MV-4-11 (cell line): ENCODE results near the gene PKDREJ.

Experiments
- DNase-seq: peaks from one replicate; lab custom pipeline; 2025; lab: John Stamatoyannopoulos, UW

The PKDREJ gene

DNA sequence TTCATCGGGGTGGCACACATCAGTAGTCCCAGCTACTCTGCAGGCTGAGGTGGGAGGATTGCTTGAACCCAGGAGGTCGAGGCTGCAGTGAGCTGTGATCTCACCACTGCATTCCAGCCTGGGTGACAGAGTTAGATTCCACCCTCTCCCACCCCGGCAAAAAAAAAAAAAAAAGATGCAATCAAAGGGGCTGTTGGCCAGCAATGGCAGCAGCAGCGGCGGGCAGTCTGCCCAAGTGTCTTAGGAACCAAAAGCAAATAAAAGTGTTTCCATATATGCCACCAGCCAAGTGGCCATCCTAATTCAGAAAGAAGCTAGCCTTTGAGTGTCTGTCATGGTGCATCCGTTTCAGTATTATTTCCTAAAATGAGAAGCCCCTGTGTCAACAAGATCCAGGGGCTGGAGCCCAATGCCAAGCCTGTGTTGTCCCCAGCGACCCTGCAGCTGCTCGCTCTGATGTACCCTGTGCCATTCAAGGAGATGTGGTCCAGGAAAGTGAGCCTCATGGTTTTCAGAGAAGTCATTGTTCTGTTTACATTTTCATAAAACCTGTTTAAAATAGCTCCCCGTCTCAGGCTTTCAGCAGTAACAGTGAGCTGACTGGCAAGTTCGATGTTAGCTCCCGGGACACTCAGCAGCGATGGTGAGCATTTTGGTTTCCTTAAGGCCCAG, 25.6 kb downstream of the PKDREJ start:
- no peak for DNase-seq

DNA sequence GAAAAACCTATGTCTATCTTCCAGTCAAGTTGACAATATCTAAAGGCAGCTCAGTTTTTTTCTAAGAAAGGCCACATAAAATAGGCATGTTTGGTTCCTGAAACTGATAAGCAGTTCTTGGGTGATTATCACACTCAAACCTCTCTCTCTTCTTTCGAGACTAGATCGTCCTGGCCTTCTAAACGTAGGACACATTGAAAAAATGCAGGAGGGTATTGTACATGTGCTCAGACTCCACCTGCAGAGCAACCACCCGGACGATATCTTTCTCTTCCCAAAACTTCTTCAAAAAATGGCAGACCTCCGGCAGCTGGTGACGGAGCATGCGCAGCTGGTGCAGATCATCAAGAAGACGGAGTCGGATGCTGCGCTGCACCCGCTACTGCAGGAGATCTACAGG, 28.2 kb downstream of the PKDREJ start:
- no peak for DNase-seq

DNA sequence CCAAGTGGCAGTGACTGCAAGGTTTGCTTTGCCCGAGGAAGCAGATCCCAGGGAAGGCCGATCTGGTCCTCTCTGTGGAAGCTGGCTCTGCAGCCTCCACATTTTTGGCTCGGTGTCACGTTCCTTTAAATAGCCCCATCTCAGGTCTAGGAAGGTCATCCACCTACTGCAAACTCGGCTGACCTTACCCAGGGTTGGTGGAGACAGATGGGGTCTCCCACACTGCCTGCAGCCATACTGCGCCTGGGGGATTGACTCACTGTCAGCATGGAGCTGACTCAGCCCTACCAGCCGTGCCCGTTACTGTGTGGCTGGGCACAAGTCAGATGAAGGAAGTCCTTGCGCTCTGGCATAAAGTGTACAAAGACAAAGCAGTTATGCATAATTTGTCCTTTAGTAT, 29.9 kb downstream of the PKDREJ start:
- peak; percentile 69 for DNase-seq

DNA sequence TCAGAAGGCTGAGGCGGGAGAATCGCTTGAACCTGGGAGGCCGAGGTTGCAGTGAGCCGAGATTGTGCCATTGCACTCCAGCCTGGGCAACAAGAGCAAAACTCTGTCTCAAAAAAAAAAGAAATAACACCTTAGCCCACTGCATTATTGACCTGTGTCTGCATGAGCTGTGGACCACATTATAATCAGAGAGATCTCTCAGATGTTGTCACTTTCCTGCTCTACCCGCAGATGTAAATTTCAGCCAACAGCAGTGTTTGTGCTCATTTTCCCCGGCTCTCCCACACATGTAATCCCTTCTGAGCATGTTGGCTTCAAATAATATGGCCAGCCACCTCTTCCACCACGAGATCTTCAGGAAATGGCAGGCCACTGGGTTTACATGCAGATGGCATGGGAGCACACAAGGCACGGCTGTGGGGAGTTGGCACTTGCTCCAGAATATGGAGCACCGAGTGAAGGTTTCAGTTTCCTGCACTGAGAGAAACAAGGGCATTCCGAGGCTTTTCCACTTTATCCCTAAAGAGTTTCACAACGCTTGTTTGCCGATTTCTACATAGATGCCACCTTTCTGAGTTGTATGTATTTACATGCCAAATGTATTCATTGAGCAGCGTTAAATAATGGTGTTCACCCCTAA, 32.8 kb downstream of the PKDREJ start:
- no peak for DNase-seq

DNA sequence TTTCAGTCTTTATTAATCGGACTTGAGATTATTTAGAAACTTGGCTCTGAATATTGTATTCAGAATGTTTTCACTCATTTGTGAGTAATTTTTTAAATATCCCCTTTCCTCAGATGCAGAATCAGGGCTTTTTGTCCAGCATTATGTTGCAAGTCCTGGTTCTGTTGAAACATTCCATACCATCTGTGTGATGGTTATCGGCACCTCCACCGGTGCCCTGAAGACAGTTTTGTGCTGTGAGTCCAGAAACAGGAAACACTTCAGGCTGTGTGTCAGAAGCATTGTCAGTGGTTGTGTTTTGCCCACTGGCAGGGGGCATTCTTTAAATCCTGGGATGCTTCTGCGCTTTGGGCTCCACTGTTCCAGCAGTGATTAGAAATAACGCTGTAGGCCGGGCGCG, 33.4 kb downstream of the PKDREJ start:
- no peak for DNase-seq

DNA sequence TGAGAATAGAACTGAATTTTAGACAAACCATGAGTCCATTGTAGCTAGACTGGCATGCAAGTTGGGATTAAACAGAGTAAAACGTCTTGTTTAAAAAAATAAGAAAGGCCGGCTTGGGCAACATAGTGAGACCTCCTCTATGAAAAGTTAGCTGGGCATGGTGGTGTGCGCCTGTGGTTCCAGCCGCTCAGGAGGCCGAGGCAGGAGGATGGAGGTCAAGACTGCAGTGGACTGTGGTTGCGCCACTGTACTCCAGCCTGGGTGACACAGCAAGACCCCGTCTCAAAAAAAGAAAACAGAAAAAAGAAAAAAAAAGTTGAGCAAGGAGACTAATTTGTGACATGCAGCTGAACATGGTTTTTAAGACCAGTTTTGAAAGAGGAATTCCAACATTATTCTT, 36.6 kb downstream of the PKDREJ start:
- DNase-seq, result no peak

DNA sequence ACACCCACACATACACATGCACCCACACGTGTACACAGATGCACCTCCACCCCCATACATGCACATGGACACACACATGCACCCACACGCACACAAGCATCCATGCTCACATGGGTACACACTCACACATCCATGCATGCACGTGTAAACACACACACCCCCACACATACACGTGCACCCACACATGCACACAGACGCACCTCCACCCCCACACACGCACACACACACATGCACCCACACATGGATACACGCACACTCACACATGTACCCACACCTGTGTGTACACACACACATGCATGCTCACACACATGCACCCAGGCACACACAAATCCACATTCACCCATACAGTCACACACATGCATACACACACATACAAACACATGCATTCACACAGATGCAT, 37.5 kb downstream of the PKDREJ start:
- DNase-seq, result no peak

DNA sequence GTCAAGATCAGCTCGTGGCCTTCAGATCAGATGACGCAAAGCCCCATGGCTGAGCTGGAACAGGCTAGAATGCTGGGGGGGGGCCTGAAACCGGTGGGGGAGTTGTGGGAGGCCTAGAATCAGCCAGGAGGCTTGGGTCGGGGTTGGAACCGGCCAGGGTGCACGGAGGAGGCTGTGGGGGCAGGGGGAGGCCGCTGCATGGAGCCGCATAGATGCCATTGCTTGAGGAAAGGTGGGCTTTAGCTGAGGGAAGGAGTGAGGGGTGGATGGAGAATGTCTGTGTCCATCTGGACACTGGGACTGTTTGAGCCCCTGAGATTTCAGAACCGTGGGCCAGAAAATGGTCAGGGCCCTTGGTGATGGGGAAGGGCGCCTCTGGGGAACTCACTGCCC, 38.2 kb downstream of the PKDREJ start:
- no peak for DNase-seq

DNA sequence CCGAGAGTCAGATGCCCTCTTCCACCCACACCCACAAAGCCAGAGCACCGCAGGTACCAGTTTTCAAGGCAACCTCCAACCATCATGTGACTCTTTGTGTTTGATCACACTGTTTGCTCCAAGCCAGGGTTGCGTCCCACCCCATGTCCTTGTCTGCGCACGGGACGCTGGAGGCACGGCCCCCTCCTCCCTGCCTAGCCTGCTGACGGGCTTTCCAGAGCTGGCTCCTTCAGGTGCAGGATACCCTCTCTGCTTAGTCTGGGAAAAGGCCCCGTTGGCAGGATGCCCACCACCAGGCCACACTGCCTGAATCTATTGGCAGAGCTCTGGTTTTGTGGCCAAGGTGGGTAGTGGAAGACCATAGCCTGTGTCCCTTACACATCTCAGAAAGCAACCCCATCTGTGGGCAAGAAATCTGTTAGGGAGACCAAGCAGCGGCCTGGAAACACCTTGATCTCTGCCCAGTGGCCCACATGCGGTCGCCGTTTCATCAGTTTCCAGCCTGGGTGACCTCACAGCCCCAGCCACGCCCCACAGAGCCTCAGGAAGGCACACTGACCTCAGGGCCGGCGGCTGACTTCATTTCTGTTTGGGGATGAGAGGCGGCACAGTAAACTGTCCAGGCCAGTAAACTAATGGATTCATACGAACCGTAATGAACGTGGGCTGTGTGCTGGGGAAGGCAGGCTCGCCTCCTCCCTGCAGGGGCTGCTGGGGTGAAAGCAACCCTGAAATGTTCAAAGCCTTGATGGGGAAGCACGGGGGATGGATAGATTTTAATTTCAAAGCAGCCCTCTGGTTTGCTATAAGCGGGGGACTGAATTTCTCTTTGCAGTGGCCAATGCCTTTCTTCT, 38.9 kb downstream of the PKDREJ start:
- no peak for DNase-seq

DNA sequence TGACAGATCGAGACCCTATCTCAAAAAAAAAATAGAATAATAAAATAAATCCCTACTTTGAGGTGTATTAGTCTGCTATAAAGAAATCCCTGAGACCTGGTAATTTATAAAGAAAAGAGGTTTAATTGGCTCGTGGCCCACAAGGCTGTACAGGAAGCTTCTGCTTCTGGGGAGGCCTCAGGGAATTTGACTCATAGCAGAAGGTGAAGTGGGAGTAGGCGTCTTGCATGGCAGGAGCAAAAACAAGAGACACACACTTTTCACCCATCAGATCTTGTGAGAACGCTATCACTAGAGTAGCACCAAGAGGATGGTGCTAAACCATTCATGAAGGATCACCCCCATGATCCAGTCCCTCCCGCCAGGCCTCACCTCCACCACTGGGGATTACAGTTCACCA, 42.2 kb downstream of the PKDREJ start:
- DNase-seq, result no peak

DNA sequence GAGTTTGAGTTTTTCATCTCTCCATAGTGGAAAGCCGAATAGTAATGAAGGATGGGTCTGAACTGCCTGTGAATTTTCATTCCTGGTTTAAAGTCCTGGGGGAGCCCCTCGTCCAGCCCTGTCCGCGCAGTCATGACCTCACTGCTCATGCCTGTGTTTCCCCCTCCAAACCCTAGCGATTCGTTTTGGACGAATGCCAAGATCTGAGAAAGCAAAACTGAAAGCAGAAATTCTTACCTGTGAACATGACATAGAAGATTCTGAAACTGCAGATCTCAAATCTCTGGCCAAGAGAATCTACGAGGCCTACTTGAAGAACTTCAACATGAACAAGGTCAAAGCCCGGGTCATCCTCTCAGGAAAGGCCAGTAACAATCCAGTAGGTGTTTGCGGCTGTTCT, 43.5 kb downstream of the PKDREJ start:
- no peak for DNase-seq

DNA sequence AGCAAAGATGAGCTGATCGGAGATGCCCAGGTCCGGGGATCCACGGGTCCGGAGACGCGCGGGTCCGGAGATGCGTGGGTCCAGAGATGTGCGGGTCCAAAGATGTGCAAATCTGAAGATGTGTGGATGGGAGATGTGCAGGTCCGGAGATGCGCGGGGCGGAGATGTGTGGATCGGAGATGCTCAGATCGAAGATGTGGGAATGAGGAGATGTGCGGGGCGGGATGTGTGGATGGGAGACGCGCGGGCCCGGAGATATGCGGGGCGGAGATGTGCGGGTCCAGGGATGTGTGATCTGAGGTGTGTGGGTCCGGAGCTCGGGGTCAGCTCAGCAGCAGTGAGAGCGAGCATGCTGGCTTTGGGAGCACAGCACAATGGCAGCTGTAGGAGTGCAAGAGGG, 48.5 kb downstream of the PKDREJ start:
- no peak for DNase-seq

DNA sequence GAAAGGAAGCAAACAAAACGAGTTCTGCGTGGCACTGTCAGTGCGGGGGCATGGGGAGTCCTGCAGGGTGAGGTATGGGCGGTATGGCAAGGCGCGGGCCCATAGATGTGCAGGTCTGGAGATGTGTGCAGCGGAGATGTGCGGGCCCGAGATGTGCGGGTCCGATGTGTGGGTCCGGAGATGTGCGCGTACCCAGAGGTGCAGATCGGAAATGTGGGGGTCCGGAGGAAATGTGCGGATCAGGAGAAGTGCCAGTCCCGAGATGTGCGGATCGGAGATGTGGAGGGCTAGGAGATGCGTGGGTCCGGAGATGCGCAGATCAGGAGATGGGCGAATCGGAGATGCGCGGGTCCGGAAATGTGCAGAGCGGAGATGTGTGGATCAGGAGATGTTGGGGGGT, 49.0 kb downstream of the PKDREJ start:
- DNase-seq, result no peak

DNA sequence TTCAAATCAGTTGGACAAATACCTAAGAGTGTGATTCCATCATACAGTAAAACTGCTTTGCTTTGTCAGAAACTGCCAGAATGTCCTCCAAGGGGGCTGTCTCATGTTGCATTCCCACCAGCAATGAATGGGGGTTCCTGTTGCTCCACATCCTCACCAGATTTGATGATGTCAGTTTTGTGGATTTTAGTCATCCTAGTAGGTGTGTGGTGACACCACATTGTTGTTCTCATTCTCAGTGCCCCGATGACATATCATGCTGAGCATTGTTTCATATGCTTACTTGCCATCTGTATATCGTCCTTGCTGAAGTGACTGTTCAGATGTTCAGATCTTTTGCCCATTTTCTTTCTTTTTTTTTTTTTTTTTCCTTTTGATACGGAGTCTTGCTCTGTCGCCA, 50.1 kb downstream of the PKDREJ start:
- DNase-seq, result no peak

DNA sequence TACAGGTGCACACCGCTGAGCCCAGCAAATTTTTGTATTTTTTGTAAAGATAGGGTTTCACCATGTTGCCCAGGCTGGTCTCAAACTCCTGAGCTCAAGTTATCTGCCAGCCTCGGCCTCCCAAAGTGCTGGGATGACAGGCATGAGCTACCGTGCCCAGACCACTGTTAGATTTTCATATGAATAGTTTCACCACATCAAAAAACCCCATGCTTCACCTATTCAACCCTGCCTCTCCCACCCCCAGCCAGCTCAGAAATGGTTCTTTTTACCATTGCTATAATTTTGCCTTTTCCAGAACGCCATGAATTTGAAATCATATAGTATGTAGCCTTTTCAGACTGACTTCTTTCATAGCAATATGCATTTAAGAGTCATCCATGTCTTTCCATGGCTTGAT, 50.9 kb downstream of the PKDREJ start:
- DNase-seq, result no peak

DNA sequence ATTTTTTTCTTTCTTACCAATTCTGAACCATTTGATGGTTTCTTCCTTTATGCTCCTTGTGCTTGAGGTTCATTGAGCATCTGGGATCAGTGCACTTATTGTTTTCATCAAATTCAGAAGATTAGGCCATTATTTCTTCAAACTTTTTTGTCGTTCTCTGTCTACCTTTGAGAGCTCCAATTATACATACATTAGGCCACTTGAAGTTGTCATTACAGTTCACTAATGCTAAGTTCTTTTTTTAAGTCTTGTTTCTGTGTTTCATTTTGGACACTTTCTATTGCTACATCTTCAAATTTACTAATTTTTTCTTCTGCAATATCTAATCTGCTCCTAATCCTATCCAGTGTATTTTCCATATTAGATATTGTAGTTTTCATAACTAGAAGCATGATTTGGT, 53.9 kb downstream of the PKDREJ start:
- DNase-seq, result no peak
